Neuronal stem cell (in vitro differentiated cells): ENCODE results near the gene SIGLEC1.
A peak's percentile ranks its signal among the peaks of the same experiment; 100 is the strongest.

Experiments used
- DNase-seq: peaks from one replicate; pipeline ENCODE4 v3.0.0-alpha.2; 2013; ENCODE audit warnings: low spot score
- H2AFZ ChIP-seq: one replicate; pipeline ENCODE4 v1.6.1; 2013; ENCODE audit warnings: mild to moderate bottlenecking, low read length, inconsistent platforms
- H2AK5ac ChIP-seq: 2 replicates; pipeline ENCODE4 v1.6.1; 2013; ENCODE audit warnings: low read depth, mild to moderate bottlenecking, inconsistent platforms, low read length, moderate library complexity, mixed read lengths
- H2BK120ac ChIP-seq: 2 replicates; pipeline ENCODE4 v1.6.1; 2013; ENCODE audit warnings: low read depth, mild to moderate bottlenecking, inconsistent platforms, low read length, moderate library complexity, mixed read lengths
- H2BK12ac ChIP-seq: one replicate; pipeline ENCODE4 v1.6.1; 2013; ENCODE audit warnings: low read length, inconsistent platforms
- H2BK15ac ChIP-seq: 2 replicates; pipeline ENCODE4 v1.6.1; 2013; ENCODE audit warnings: mild to moderate bottlenecking, low read length, inconsistent platforms, mixed read lengths
- H2BK5ac ChIP-seq: one replicate; pipeline ENCODE4 v1.6.1; 2013; ENCODE audit warnings: inconsistent platforms, mild to moderate bottlenecking, low read length, moderate library complexity
- H3K14ac ChIP-seq: one replicate; pipeline ENCODE4 v1.6.1; 2013; ENCODE audit warnings: low read length, inconsistent platforms
- H3K18ac ChIP-seq: 2 replicates; pipeline ENCODE4 v1.6.1; 2013; ENCODE audit warnings: low read length, inconsistent platforms
- H3K23ac ChIP-seq: 2 replicates; pipeline ENCODE4 v1.6.1; 2013; ENCODE audit warnings: low read depth, mild to moderate bottlenecking, mixed read lengths, low read length, inconsistent platforms; ENCODE audit not compliant: poor library complexity
- H3K27ac ChIP-seq: replicated peaks from 3 replicates; pipeline ENCODE4 v1.5.1; 2013; ENCODE audit warnings: low read length, inconsistent platforms
- H3K27me3 ChIP-seq, 3 experiments: 2 replicates each; pipeline ENCODE4 v1.6.1; 2013; ENCODE audit warnings: low read length in 3 of 3, mild to moderate bottlenecking in 2 of 3, inconsistent platforms in 1 of 3, low read depth in 1 of 3, mixed read lengths in 1 of 3, moderate library complexity in 1 of 3; ENCODE audit not compliant: control insufficient read depth in 3 of 3, insufficient read depth in 3 of 3
- H3K36me3 ChIP-seq, 2 donors: replicated peaks in 1 of 2; 2 replicates each; pipeline ENCODE4 v1.6.1; 2013; ENCODE audit warnings: low read length in 2 of 2; ENCODE audit not compliant: control insufficient read depth in 2 of 2, insufficient read depth in 2 of 2
- H3K4ac ChIP-seq: 2 replicates; pipeline ENCODE4 v1.6.1; 2013; ENCODE audit warnings: inconsistent platforms, mild to moderate bottlenecking, low read length, moderate library complexity
- H3K4me1 ChIP-seq, 2 donors: 1 replicate in 1 of 2; 2 replicates in 1 of 2; pipeline ENCODE4 v1.6.1; 2013; ENCODE audit warnings: low read length in 2 of 2, low read depth in 1 of 2; ENCODE audit not compliant: control insufficient read depth in 2 of 2, insufficient read depth in 1 of 2
- H3K4me2 ChIP-seq: one replicate; pipeline ENCODE4 v1.6.1; 2013; ENCODE audit warnings: mild to moderate bottlenecking, low read length, inconsistent platforms; ENCODE audit not compliant: insufficient read depth, poor library complexity, severe bottlenecking
- H3K4me3 ChIP-seq, 2 donors: 2 replicates each; pipeline ENCODE4 v1.5.1; 2013; ENCODE audit warnings: low read length in 2 of 2, mild to moderate bottlenecking in 2 of 2, inconsistent platforms in 1 of 2, moderate library complexity in 1 of 2
- H3K79me1 ChIP-seq: one replicate; pipeline ENCODE4 v1.6.1; 2013; ENCODE audit warnings: low read depth, mild to moderate bottlenecking, inconsistent platforms, low read length, moderate library complexity
- H3K9ac ChIP-seq: one replicate; pipeline ENCODE4 v1.6.1; 2013; ENCODE audit warnings: mild to moderate bottlenecking, low read depth, low read length, inconsistent platforms; ENCODE audit not compliant: poor library complexity
- H3K9me3 ChIP-seq, 2 donors: replicated peaks in 1 of 2; 2 replicates each; pipeline versions ENCODE3 to v1.6.1; 2013; ENCODE audit warnings: low read length in 2 of 2, mild to moderate bottlenecking in 2 of 2, inconsistent platforms in 1 of 2, low read depth in 1 of 2, mixed read lengths in 1 of 2, moderate library complexity in 1 of 2; ENCODE audit not compliant: control insufficient read depth in 2 of 2, insufficient read depth in 1 of 2
- H4K8ac ChIP-seq: one replicate; pipeline ENCODE4 v1.6.1; 2013; ENCODE audit warnings: low read depth, mild to moderate bottlenecking, inconsistent platforms, low read length, moderate library complexity
- H4K91ac ChIP-seq: one replicate; pipeline ENCODE4 v1.6.1; 2013; ENCODE audit warnings: low read length, low read depth, mild to moderate bottlenecking, inconsistent platforms; ENCODE audit not compliant: poor library complexity
- WGBS, 2 donors: extraction: QIAGEN DNeasy Blood & Tissue Kit; methylation state at CpG; one replicate each; pipeline ENCODE4 v1.1.7; 2013; ENCODE audit warnings: missing lambda C conversion rate in 2 of 2, mixed read lengths in 1 of 2; ENCODE audit not compliant: insufficient read length in 2 of 2, insufficient replicate concordance in 1 of 2; ENCODE audit errors: extremely low coverage in 2 of 2; 5-methylcytosine and 5-hydroxymethylcytosine counted together

Gene SIGLEC1

GRCh38 chr20:3681931-3682781 lies 30.2 kb downstream of the SIGLEC1 start, which contains the start of gene ADAM33:
Gene ADAM33, minus strand, starts transcription at chr20:3682010. Its CDS starts 6 bp downstream, at chr20:3682004.
- Histone ChIP-seq H2BK12ac (peak within 1 kb of the TSS; percentile 53), H3K4me2 (peak within 1 kb of the TSS; percentile 98), H3K14ac (peak within 1 kb of the TSS; percentile 98), H2AK5ac (peak within 1 kb of the TSS; percentile 80), H3K4me3 (peak within 1 kb of the TSS in 1 of 2 donors; percentile 71), H3K4me1 (peaks cover 5 to 15% of the 10 kb centered on the region in 2 donors), H3K18ac (peak within 1 kb of the TSS; percentile 99), H3K9me3 (no peaks in the 10 kb centered on the region), H2BK15ac (peak within 1 kb of the TSS; percentile 86), H4K8ac (peak within 1 kb of the TSS; percentile 94), H3K27ac (no peak within 1 kb of the TSS), H3K27me3 (peaks cover 0 to 91% (median 11%) of the 10 kb centered on the region in 3 experiments), H2BK5ac (no peak within 1 kb of the TSS), H3K9ac (peak within 1 kb of the TSS; percentile 73), H3K36me3 (no peaks in the 10 kb centered on the region), H3K23ac (peak within 1 kb of the TSS; percentile 77), H3K4ac (no peak within 1 kb of the TSS), H4K91ac (no peak within 1 kb of the TSS), H2AFZ (peak within 1 kb of the TSS; percentile 88), H2BK120ac (peak within 1 kb of the TSS; percentile 7), H3K79me1 (peaks cover 3% of the 10 kb centered on the region)
- DNase-seq = no peak
- no CpG with 5 or more reads among the region's 65 CpGs for WGBS, 2 donors

GRCh38 chr20:3681352-3681930 lies 31.0 kb downstream of the SIGLEC1 start:
- WGBS, 2 donors = no CpG with 5 or more reads among the region's 32 CpGs
- DNase-seq = no peak
- peak overlapping the region in 1 of 2 donors; percentile 60 for H3K4me3 ChIP-seq

GRCh38 chr20:3680701-3681351 lies 31.6 kb downstream of the SIGLEC1 start:
- Histone ChIP-seq H3K79me1 (peaks cover 3% of the 10 kb centered on the region), H3K4me2 (no peak overlapping the region), H2BK15ac (no peak overlapping the region), H3K18ac (peak overlapping the region; percentile 58), H2BK5ac (no peak overlapping the region), H3K4me3 (no peak overlapping the region), H3K14ac (no peak overlapping the region), H3K9me3 (no peaks in the 10 kb centered on the region), H2BK120ac (no peak overlapping the region), H3K36me3 (no peaks in the 10 kb centered on the region), H3K23ac (no peak overlapping the region), H3K4me1 (peaks cover 5 to 16% of the 10 kb centered on the region in 2 donors), H4K91ac (peak overlapping the region; percentile 88), H3K27me3 (peaks cover 0 to 83% (median 14%) of the 10 kb centered on the region in 3 experiments), H2AFZ (peak overlapping the region; percentile 88), H3K27ac (no peak overlapping the region), H2BK12ac (peak overlapping the region; percentile 51), H2AK5ac (no peak overlapping the region), H3K4ac (no peak overlapping the region), H4K8ac (no peak overlapping the region), H3K9ac (no peak overlapping the region)
- DNase-seq = no peak
- WGBS, 2 donors = no CpG with 5 or more reads among the region's 15 CpGs

More at GRCh38 chr20:3681352-3681930, 31.0 kb downstream of the SIGLEC1 start:
- Histone ChIP-seq H3K18ac (peak overlapping the region; percentile 99), H3K4me1 (peaks cover 5 to 16% of the 10 kb centered on the region in 2 donors), H3K4me2 (peak overlapping the region; percentile 98), H2AK5ac (peak overlapping the region; percentile 73), H3K9ac (peak overlapping the region; percentile 73), H2BK120ac (peak overlapping the region; percentile 7), H3K4ac (no peak overlapping the region), H3K14ac (peak overlapping the region; percentile 98), H4K91ac (no peak overlapping the region), H3K9me3 (no peaks in the 10 kb centered on the region), H3K23ac (peak overlapping the region; percentile 66), H3K79me1 (peaks cover 3% of the 10 kb centered on the region), H3K27me3 (peaks cover 0 to 89% (median 11%) of the 10 kb centered on the region in 3 experiments), H2AFZ (peak overlapping the region; percentile 88), H2BK5ac (no peak overlapping the region), H2BK12ac (peak overlapping the region; percentile 53), H4K8ac (peak overlapping the region; percentile 49), H2BK15ac (peak overlapping the region; percentile 86), H3K36me3 (no peaks in the 10 kb centered on the region), H3K27ac (no peak overlapping the region)
